Mucosa of stomach (tissue), 1 donor: ENCODE measurements around the gene TRMT13.
"Not testable (repeated sequence)": the region's sequence is repeated elsewhere in the genome, so short reads cannot be mapped to it uniquely, and the experiment has no call there.

Experiments
- H3K27me3 ChIP-seq: one replicate; pipeline ENCODE4 v1.7.0; 2013; ENCODE audit warnings: mild to moderate bottlenecking, low read length; ENCODE audit not compliant: control insufficient read depth, insufficient read depth
- H3K36me3 ChIP-seq: one replicate; pipeline ENCODE4 v1.7.0; 2013; ENCODE audit warnings: low read length; ENCODE audit not compliant: control insufficient read depth, insufficient read depth
- H3K4me1 ChIP-seq: one replicate; pipeline ENCODE4 v1.7.0; 2013; ENCODE audit warnings: mild to moderate bottlenecking, low read length; ENCODE audit not compliant: control insufficient read depth, insufficient read depth
- H3K4me3 ChIP-seq: one replicate; pipeline ENCODE4 v1.7.0; 2013; ENCODE audit warnings: low read length
- H3K9ac ChIP-seq: one replicate; pipeline ENCODE4 v1.7.0; 2013; ENCODE audit warnings: mild to moderate bottlenecking, low read length, moderate library complexity
- H3K9me3 ChIP-seq: one replicate; pipeline ENCODE4 v1.7.0; 2013; ENCODE audit warnings: mild to moderate bottlenecking, low read length, moderate library complexity; ENCODE audit not compliant: control insufficient read depth
- donor health status: Pancreatic carcinoma.

TRMT13 gene

GRCh38 chr1:100164702-100165101, 31.7 kb downstream of the TRMT13 start:
- Histone ChIP-seq H3K27me3 (no peaks in the 10 kb centered on the region), H3K4me1 (no peaks in the 10 kb centered on the region), H3K9ac (no peak overlapping the region), H3K9me3 (no peaks in the 10 kb centered on the region), H3K36me3 (no peaks in the 10 kb centered on the region), H3K4me3 (no peak overlapping the region)

GRCh38 chr1:100168051-100168450, 35.1 kb downstream of the TRMT13 start:
- no peak overlapping the region for H3K4me3 ChIP-seq
- H3K27me3 ChIP-seq: no peaks in the 10 kb centered on the region
- no peak overlapping the region for H3K9ac ChIP-seq
- H3K4me1 ChIP-seq: no peaks in the 10 kb centered on the region
- H3K36me3 ChIP-seq: no peaks in the 10 kb centered on the region
- no peaks in the 10 kb centered on the region for H3K9me3 ChIP-seq

- Histone ChIP-seq H3K36me3 (no peaks in the 10 kb centered on the region), H3K9ac (no peak overlapping the region), H3K4me3 (no peak overlapping the region), H3K27me3 (no peaks in the 10 kb centered on the region), H3K4me1 (no peaks in the 10 kb centered on the region), H3K9me3 (no peaks in the 10 kb centered on the region)
Measured at GRCh38 chr1:100177295-100178041, 44.5 kb downstream of the TRMT13 start.

- Histone ChIP-seq H3K9ac (no peak within 1 kb of the TSS), H3K9me3 (no peaks in the 10 kb centered on the region), H3K4me3 (no peak within 1 kb of the TSS), H3K4me1 (no peaks in the 10 kb centered on the region), H3K36me3 (no peaks in the 10 kb centered on the region), H3K27me3 (no peaks in the 10 kb centered on the region)
Measured at GRCh38 chr1:100178091-100178490, 45.1 kb downstream of the TRMT13 start, which contains the start of gene LRRC39. Gene LRRC39 (minus strand): TSS chr1:100178256. CDS start chr1:100168516, 9,740 bp downstream.

GRCh38 chr1:100183370-100183769, 50.4 kb downstream of the TRMT13 start:
- no peaks in the 10 kb centered on the region for H3K36me3 ChIP-seq
- no peak overlapping the region for H3K9ac ChIP-seq
- H3K4me1 ChIP-seq: peaks cover 1% of the 10 kb centered on the region
- no peaks in the 10 kb centered on the region for H3K27me3 ChIP-seq
- H3K9me3 ChIP-seq: no peaks in the 10 kb centered on the region
- H3K4me3 ChIP-seq: no peak overlapping the region

- H3K9me3 ChIP-seq: no peaks in the 10 kb centered on the region
- no peak overlapping the region for H3K4me3 ChIP-seq
- H3K9ac ChIP-seq: no peak overlapping the region
- H3K36me3 ChIP-seq: no peaks in the 10 kb centered on the region
- H3K27me3 ChIP-seq: no peaks in the 10 kb centered on the region
- H3K4me1 ChIP-seq: peaks cover 5% of the 10 kb centered on the region
Measured at GRCh38 chr1:100184536-100184935, 51.6 kb downstream of the TRMT13 start.

GRCh38 chr1:100187912-100188311, 54.9 kb downstream of the TRMT13 start:
- Histone ChIP-seq H3K4me3 (no peak overlapping the region), H3K36me3 (no peaks in the 10 kb centered on the region), H3K27me3 (no peaks in the 10 kb centered on the region), H3K9me3 (no peaks in the 10 kb centered on the region), H3K4me1 (peaks cover 5% of the 10 kb centered on the region), H3K9ac (no peak overlapping the region)

- Histone ChIP-seq H3K9me3 (no peaks in the 10 kb centered on the region), H3K4me1 (peaks cover 5% of the 10 kb centered on the region), H3K27me3 (no peaks in the 10 kb centered on the region), H3K4me3 (no peak overlapping the region), H3K36me3 (no peaks in the 10 kb centered on the region), H3K9ac (no peak overlapping the region)
Measured at GRCh38 chr1:100188617-100189016, 55.7 kb downstream of the TRMT13 start.

- H3K9ac ChIP-seq: no peak overlapping the region
- H3K4me1 ChIP-seq: no peaks in the 10 kb centered on the region
- no peak overlapping the region for H3K4me3 ChIP-seq
- no peaks in the 10 kb centered on the region for H3K36me3 ChIP-seq
- H3K27me3 ChIP-seq: no peaks in the 10 kb centered on the region
- H3K9me3 ChIP-seq: no peaks in the 10 kb centered on the region
Measured at GRCh38 chr1:100198596-100198995, 65.6 kb downstream of the TRMT13 start.

- H3K4me1 ChIP-seq, H3K36me3 ChIP-seq, H3K4me3 ChIP-seq, H3K9me3 ChIP-seq, H3K27me3 ChIP-seq, H3K9ac ChIP-seq: not testable (repeated sequence)
Measured at GRCh38 chr1:100200060-100200459, 67.1 kb downstream of the TRMT13 start.
